Measurements from ENCODE around the gene CSNK1G2.

The CSNK1G2 gene

GRCh38 chr19:1970003-1970805 lies 29.2 kb downstream of the CSNK1G2 start:
- no peak for DNase-seq (ENCODE audit: extremely low read depth, low read depth)

GRCh38 chr19:1970806-1971502 lies 30.0 kb downstream of the CSNK1G2 start:
- no peak for DNase-seq (ENCODE audit: extremely low read depth, low read depth)
- no peak for TF ChIP-seq CTCF (IDR thresholded peaks at IDR 0.05; ENCODE audit: low read depth, low read length)

More at GRCh38 chr19:1970003-1970805, 29.2 kb downstream of the CSNK1G2 start:
- no peak for TF ChIP-seq CTCF (IDR thresholded peaks at IDR 0.05; ENCODE audit: low read depth, low read length)

- no peak for TF ChIP-seq CTCF (IDR thresholded peaks at IDR 0.05; ENCODE audit: low read depth, low read length)
Measured at GRCh38 chr19:1974381-1975161, 33.6 kb downstream of the CSNK1G2 start.

GRCh38 chr19:1975162-1975480 lies 34.1 kb downstream of the CSNK1G2 start:
- DNase-seq (ENCODE audit: extremely low read depth, low read depth) = no peak
- no peak for TF ChIP-seq CTCF (IDR thresholded peaks at IDR 0.05; ENCODE audit: low read depth, low read length)

More at GRCh38 chr19:1974381-1975161, 33.6 kb downstream of the CSNK1G2 start:
- DNase-seq (ENCODE audit: extremely low read depth, low read depth) = no peak

GRCh38 chr19:1977120-1977519 lies 36.1 kb downstream of the CSNK1G2 start:
- no peak for TF ChIP-seq CTCF (IDR thresholded peaks at IDR 0.05; ENCODE audit: low read depth, low read length)
- no peak for DNase-seq (ENCODE audit: extremely low read depth, low read depth)

GRCh38 chr19:1978346-1978894 lies 37.4 kb downstream of the CSNK1G2 start:
- no peak for TF ChIP-seq CTCF (IDR thresholded peaks at IDR 0.05; ENCODE audit: low read depth, low read length)
- DNase-seq (ENCODE audit: extremely low read depth, low read depth) = no peak

Measured in AG09319 (cell line).